Measurements from ENCODE around the gene TM9SF1. TPM values are rescaled to one million over a fixed set of nuclear protein-coding genes. Genes with fewer than 3 reads are reported as not detected.

TM9SF1 gene
- total RNA-seq, 2 experiments from 2014 or later = 12.9 to 13.0 TPM

- intact Hi-C loops (cut with DNase I, micrococcal nuclease) = no loop called here
- CTCF ChIA-PET = interaction anchor here (0.5 to 5.5 kb wide), 2 partner anchors 10 to 167 kb away, joined by 3 to 32 read pairs; partner anchors contain the start of gene IRF9
- Mint-ChIP-seq H3K9me3 (no peaks in the 10 kb centered on the region), H3K36me3 (ENCODE audit: low read depth) (peaks cover 87% of the 10 kb centered on the region), H3K4me1 (ENCODE audit: low read depth) (peaks cover 38% of the 10 kb centered on the region), H3K4me3 (no peak overlapping the region), H3K27ac (no peak overlapping the region), H3K27me3 (no peaks in the 10 kb centered on the region)
- H3K36me3 ChIP-seq (ENCODE audit: insufficient read depth, low read length) = peaks cover 59% of the 10 kb centered on the region
- H3K9me3 ChIP-seq (ENCODE audit: control insufficient read depth in 1 of 2, insufficient read depth in 1 of 2, low read length in 2 of 2) = no peaks in the 10 kb centered on the region
- no peak overlapping the region for H3K4me3 ChIP-seq (ENCODE audit: low read length)
- H3K27ac ChIP-seq (ENCODE audit: low read depth in 1 of 2, low read length in 2 of 2) = no peak overlapping the region
- no peak for TF ChIP-seq CTCF (IDR thresholded peaks at IDR 0.05)
- no peak for DNase-seq
- H3K4me1 ChIP-seq (ENCODE audit: insufficient read depth, low read length) = peaks cover 43% of the 10 kb centered on the region
- no peaks in the 10 kb centered on the region for H3K27me3 ChIP-seq (ENCODE audit: control insufficient read depth in 1 of 2, insufficient read depth in 2 of 2, low read length in 2 of 2)
- POLR2A ChIA-PET = interaction anchor here (0.6 to 8.1 kb wide), 5 partner anchors 10 to 712 kb away, joined by 3 to 154 read pairs (median 15); partner anchors contain the start of genes DCAF11, EMC9, IRF9 and NRL
- no peak for ATAC-seq (ENCODE audit: poor library complexity)
Measured at GRCh38 chr14:24150993-24151392, 44.2 kb downstream of the TM9SF1 start.

GRCh38 chr14:24150567-24150966, 44.7 kb downstream of the TM9SF1 start:
- no peak for ATAC-seq (ENCODE audit: poor library complexity)
- intact Hi-C loops (cut with DNase I, micrococcal nuclease) = no loop called here
- Mint-ChIP-seq H3K4me3 (no peak overlapping the region), H3K4me1 (ENCODE audit: low read depth) (peaks cover 42% of the 10 kb centered on the region), H3K27ac (no peak overlapping the region), H3K36me3 (ENCODE audit: low read depth) (peaks cover 83% of the 10 kb centered on the region), H3K9me3 (no peaks in the 10 kb centered on the region), H3K27me3 (no peaks in the 10 kb centered on the region)
- ChIA-PET CTCF (interaction anchor here (5.5 kb wide), 1 partner anchor 11 kb away, joined by 32 read pairs; the partner anchor contains the start of gene IRF9), POLR2A (interaction anchor here (0.6 to 8.1 kb wide), 5 partner anchors 9 to 712 kb away, joined by 3 to 154 read pairs (median 15); partner anchors contain the start of genes DCAF11, EMC9, IRF9 and NRL)
- Histone ChIP-seq H3K4me3 (ENCODE audit: low read length) (no peak overlapping the region), H3K27ac (ENCODE audit: low read depth in 1 of 2, low read length in 2 of 2) (no peak overlapping the region), H3K9me3 (ENCODE audit: control insufficient read depth in 1 of 2, insufficient read depth in 1 of 2, low read length in 2 of 2) (no peaks in the 10 kb centered on the region), H3K27me3 (ENCODE audit: control insufficient read depth in 1 of 2, insufficient read depth in 2 of 2, low read length in 2 of 2) (no peaks in the 10 kb centered on the region), H3K36me3 (ENCODE audit: insufficient read depth, low read length) (peaks cover 55% of the 10 kb centered on the region), H3K4me1 (ENCODE audit: insufficient read depth, low read length) (peaks cover 47% of the 10 kb centered on the region)
- no peak for TF ChIP-seq CTCF (IDR thresholded peaks at IDR 0.05)
- DNase-seq = no peak

- no peak for TF ChIP-seq CTCF (IDR thresholded peaks at IDR 0.05)
- Mint-ChIP-seq H3K27me3 (no peaks in the 10 kb centered on the region), H3K27ac (peak overlapping the region; percentile 53), H3K36me3 (ENCODE audit: low read depth) (peaks cover 78% of the 10 kb centered on the region), H3K4me1 (ENCODE audit: low read depth) (peaks cover 47% of the 10 kb centered on the region), H3K9me3 (no peaks in the 10 kb centered on the region), H3K4me3 (no peak overlapping the region)
- Histone ChIP-seq H3K4me3 (ENCODE audit: low read length) (no peak overlapping the region), H3K27me3 (ENCODE audit: control insufficient read depth in 1 of 2, insufficient read depth in 2 of 2, low read length in 2 of 2) (no peaks in the 10 kb centered on the region), H3K36me3 (ENCODE audit: insufficient read depth, low read length) (peaks cover 55% of the 10 kb centered on the region), H3K27ac (ENCODE audit: low read depth in 1 of 2, low read length in 2 of 2) (no peak overlapping the region), H3K4me1 (ENCODE audit: insufficient read depth, low read length) (peaks cover 52% of the 10 kb centered on the region), H3K9me3 (ENCODE audit: control insufficient read depth in 1 of 2, insufficient read depth in 1 of 2, low read length in 2 of 2) (no peaks in the 10 kb centered on the region)
- ATAC-seq (ENCODE audit: poor library complexity) (no peak), DNase-seq (no peak)
- ChIA-PET CTCF (interaction anchor here (5.5 kb wide), 1 partner anchor 11 kb away, joined by 32 read pairs; the partner anchor contains the start of gene IRF9), POLR2A (interaction anchor here (2.3 to 8.1 kb wide), 4 partner anchors 9 to 35 kb away, joined by 9 to 154 read pairs (median 71); partner anchors contain the start of genes DCAF11, EMC9, IRF9 and NRL)
- intact Hi-C loops (cut with DNase I, micrococcal nuclease) = no loop called here
Measured at GRCh38 chr14:24150061-24150460, 45.2 kb downstream of the TM9SF1 start.
